Epithelial cell of esophagus (primary cell): ENCODE data around the gene DAAM2.

Experiments
- DNase-seq: peaks from one replicate; pipeline ENCODE4 v3.0.0; 2010; ENCODE audit warnings: low read depth
- H3K4me3 ChIP-seq: 2 replicates; pipeline ENCODE4 v1.5.1; 2011; ENCODE audit warnings: mild to moderate bottlenecking, low read length, control low read depth
- TF ChIP-seq, protein P1 (sequence below): IDR thresholded peaks from 2 replicates; pipeline ENCODE4 v1.5.1; 2011; ENCODE audit warnings: low read depth, mild to moderate bottlenecking, low read length, control low read depth, inconsistent platforms; ENCODE audit not compliant: insufficient read depth; ENCODE audit errors: missing control alignments

DAAM2 gene

GRCh38 chr6:39834278-39834677, 42.1 kb downstream of the DAAM2 start:
- no peak for DNase-seq
- TF ChIP-seq, protein P1, sequence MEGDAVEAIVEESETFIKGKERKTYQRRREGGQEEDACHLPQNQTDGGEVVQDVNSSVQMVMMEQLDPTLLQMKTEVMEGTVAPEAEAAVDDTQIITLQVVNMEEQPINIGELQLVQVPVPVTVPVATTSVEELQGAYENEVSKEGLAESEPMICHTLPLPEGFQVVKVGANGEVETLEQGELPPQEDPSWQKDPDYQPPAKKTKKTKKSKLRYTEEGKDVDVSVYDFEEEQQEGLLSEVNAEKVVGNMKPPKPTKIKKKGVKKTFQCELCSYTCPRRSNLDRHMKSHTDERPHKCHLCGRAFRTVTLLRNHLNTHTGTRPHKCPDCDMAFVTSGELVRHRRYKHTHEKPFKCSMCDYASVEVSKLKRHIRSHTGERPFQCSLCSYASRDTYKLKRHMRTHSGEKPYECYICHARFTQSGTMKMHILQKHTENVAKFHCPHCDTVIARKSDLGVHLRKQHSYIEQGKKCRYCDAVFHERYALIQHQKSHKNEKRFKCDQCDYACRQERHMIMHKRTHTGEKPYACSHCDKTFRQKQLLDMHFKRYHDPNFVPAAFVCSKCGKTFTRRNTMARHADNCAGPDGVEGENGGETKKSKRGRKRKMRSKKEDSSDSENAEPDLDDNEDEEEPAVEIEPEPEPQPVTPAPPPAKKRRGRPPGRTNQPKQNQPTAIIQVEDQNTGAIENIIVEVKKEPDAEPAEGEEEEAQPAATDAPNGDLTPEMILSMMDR: no peak
- no peak overlapping the region for H3K4me3 ChIP-seq

GRCh38 chr6:39834866-39835265, 42.7 kb downstream of the DAAM2 start:
- TF ChIP-seq, protein P1: no peak
- DNase-seq: no peak

DNA sequence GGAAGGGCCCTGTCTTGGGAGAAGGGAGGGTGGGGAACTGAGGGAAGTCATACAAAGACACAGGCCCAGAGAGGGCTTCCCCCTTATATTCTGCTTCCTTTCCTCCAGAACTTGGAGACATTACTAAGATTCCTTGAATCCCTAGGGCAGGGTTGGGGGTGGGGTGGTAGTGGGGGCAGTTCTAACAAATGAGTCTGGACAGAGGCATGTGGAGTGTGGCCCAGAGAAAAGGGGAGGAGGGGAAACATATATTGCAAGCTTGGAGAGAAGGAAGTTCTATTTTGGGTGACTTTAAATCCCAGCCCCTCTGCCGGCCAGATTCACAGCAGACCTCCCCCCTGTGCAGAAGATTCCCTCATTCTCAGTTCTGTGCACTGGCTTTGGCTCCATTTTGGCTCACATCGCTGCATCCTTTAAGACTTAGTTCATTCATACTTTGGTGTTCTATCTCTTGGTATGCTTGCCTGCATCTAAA, 43.7 kb downstream of the DAAM2 start:
- TF ChIP-seq, protein P1: no peak
- no peak overlapping the region for H3K4me3 ChIP-seq
- no peak for DNase-seq

More at GRCh38 chr6:39834866-39835265, 42.7 kb downstream of the DAAM2 start:
- no peak overlapping the region for H3K4me3 ChIP-seq

DNA sequence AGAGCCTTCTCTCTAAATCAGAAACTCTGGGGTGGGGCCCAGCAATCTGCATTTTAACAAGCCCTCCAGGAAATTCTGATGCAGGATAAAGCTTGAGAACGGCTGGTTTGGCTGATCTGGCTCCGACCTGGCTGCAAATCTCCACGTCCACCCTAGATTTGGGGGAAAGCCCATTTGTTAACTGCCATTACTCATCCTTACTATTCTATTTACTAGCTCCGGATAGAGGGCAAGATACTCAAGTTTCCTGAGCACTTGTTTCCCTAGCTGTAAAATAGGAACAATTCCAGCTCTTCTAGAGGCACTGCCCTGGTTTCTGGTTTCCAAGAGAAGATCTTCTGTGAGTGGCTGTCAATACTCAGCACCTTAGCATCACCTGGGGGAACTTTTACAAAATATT, 44.4 kb downstream of the DAAM2 start:
- DNase-seq: no peak
- TF ChIP-seq, protein P1: no peak
- H3K4me3 ChIP-seq: no peak overlapping the region

GRCh38 chr6:39839445-39839844, 47.3 kb downstream of the DAAM2 start:
- no peak overlapping the region for H3K4me3 ChIP-seq
- TF ChIP-seq, protein P1: no peak
- no peak for DNase-seq

- DNase-seq: no peak
- TF ChIP-seq, protein P1: no peak
- no peak overlapping the region for H3K4me3 ChIP-seq
Observed at GRCh38 chr6:39840781-39841180, 48.6 kb downstream of the DAAM2 start.

GRCh38 chr6:39841291-39841690, 49.1 kb downstream of the DAAM2 start:
- TF ChIP-seq, protein P1: no peak
- no peak for DNase-seq
- H3K4me3 ChIP-seq: no peak overlapping the region
